Measurements from ENCODE around the gene RNF25.

Gene RNF25

GRCh38 chr2:218671654-218672566 is at the start of gene RNF25, which contains the start of gene STK36:
RNF25 (minus strand) TSS chr2:218672002; CDS start chr2:218671970, 32 bp downstream.
STK36 (plus strand) TSS chr2:218672086; CDS start chr2:218672830, 744 bp downstream.
- H3K4me1 Mint-ChIP-seq (ENCODE audit: low read depth): peaks cover 19% of the 10 kb centered on the region
- H3K9me3 Mint-ChIP-seq: no peaks in the 10 kb centered on the region
- peak within 1 kb of the TSS; percentile 88 for H3K27ac Mint-ChIP-seq
- intact Hi-C loops (cut with micrococcal nuclease): loop anchor here (2.0 kb wide), 1 partner anchor 39 kb away; the partner anchor contains the start of gene TTLL4
- peaks cover 39% of the 10 kb centered on the region for H3K36me3 Mint-ChIP-seq (ENCODE audit: low read depth)
- H3K4me3 Mint-ChIP-seq: peak within 1 kb of the TSS; percentile 95
- no peaks in the 10 kb centered on the region for H3K27me3 Mint-ChIP-seq

DNA sequence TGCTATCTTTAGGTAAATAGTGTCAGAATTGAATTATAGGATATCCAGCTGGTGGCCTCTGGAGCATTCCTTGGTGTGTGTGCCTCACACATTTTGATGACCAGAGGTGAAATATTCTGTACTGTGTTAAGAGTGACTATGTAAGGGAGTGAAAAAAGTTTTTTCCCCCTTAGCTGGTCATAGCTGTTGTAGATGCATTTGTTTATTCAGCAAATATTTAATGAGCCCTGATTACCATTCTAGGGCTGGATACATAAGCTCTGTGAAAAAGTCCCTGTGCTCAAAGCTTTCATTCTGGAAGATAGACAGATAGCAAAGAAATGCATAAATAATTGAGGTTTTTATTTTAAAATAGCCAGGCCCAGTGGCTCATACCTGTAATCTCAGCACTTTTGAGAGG is 49.7 kb upstream of the RNF25 start:
- peaks cover 55% of the 10 kb centered on the region for H3K4me1 Mint-ChIP-seq (ENCODE audit: low read depth)
- H3K27me3 Mint-ChIP-seq: no peaks in the 10 kb centered on the region
- H3K27ac Mint-ChIP-seq: no peak overlapping the region
- no peak overlapping the region for H3K4me3 Mint-ChIP-seq
- intact Hi-C loops (cut with micrococcal nuclease): no loop called here
- H3K36me3 Mint-ChIP-seq (ENCODE audit: low read depth): peaks cover 31% of the 10 kb centered on the region
- H3K9me3 Mint-ChIP-seq: peaks cover 8% of the 10 kb centered on the region

DNA sequence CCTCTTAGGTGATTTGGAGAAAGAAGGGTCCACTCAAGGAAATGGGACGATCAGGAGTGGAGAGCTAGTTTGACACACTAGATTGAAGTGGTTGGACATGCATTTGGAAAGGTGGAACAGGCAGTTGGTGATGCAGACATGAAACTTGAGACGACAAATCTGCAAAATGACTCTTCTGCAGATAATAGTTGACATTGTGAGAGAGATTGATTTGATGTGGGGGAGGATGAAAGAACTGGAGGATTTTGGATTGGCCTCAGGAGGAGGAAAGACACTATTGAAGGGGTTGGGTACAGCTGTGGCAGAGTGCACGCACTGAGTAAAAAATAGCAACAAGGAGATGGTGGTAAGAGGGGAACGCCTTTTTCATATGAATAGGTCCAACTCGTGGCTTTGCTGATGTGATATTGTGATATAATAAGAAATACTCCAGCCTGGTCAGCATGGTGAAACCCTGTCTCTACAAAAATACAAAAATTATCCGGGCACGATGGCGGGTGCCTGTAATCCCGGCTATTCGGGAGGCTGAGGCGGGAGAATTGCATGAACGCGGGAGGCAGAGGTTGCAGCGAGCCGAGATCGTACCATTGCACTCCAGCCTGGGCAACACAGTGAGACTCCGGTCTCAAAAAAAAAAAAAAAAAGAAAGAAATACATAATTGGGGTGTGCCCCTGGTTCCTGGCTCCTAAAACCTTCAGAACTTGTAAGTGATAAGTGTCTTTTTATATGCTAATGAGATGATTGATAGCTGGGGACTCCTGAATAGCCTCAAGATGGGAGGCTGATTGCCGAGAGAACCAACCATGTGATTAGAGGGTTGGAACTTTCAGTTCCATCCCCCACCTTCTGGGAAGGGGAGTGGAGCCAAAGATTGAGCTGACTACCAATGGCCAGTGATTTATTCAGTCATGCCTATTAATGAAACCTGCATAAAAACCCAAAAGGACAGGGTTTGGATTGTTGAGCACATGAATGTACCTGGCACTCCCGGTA is 48.5 kb upstream of the RNF25 start:
- H3K4me1 Mint-ChIP-seq (ENCODE audit: low read depth): peaks cover 55% of the 10 kb centered on the region
- no peak overlapping the region for H3K4me3 Mint-ChIP-seq
- no peaks in the 10 kb centered on the region for H3K9me3 Mint-ChIP-seq
- peaks cover 27% of the 10 kb centered on the region for H3K36me3 Mint-ChIP-seq (ENCODE audit: low read depth)
- intact Hi-C loops (cut with micrococcal nuclease): no loop called here
- no peak overlapping the region for H3K27ac Mint-ChIP-seq
- H3K27me3 Mint-ChIP-seq: no peaks in the 10 kb centered on the region

DNA sequence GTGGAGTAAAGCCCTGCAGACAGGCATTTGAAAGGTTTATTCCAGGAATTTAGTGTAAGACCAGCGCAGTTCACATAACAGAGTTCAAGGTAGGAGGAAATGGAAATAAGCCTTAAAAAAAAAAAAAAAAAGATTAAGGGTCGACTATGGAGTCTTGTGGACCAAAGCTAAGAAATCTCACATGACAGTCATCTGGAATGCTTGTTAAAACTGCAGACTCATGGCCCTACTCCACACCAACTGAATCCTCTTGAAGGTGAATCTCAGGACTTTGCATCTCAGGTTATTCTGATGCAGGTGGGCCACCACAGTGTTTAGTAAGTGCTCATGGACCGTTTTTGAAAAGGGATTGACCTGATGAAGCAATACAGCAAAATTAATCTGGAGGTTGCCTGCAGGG is 47.7 kb upstream of the RNF25 start:
- intact Hi-C loops (cut with micrococcal nuclease): no loop called here
- no peaks in the 10 kb centered on the region for H3K9me3 Mint-ChIP-seq
- peaks cover 23% of the 10 kb centered on the region for H3K36me3 Mint-ChIP-seq (ENCODE audit: low read depth)
- H3K4me3 Mint-ChIP-seq: no peak overlapping the region
- H3K27ac Mint-ChIP-seq: no peak overlapping the region
- peaks cover 53% of the 10 kb centered on the region for H3K4me1 Mint-ChIP-seq (ENCODE audit: low read depth)
- no peaks in the 10 kb centered on the region for H3K27me3 Mint-ChIP-seq

DNA sequence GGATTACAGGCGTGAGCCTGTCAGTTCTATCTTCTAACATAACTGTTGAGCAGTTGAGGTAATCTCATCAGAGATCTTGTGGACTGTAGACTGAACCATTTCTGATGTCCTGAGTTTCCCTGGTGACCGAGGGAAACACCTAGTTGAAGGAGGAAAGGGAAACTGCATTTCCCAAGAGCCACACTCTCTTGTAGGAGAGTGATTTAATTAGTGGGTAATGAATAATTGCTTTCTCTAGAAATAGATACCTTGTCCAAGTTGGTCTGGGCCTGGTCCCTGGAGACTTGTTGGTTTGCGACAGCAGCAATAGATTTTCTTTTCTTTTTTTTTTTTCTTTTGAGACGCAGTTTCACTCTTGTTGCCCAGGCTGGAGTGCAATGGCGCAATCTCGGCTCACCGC is 46.3 kb upstream of the RNF25 start:
- Mint-ChIP-seq H3K27me3 (no peaks in the 10 kb centered on the region), H3K4me1 (ENCODE audit: low read depth) (peaks cover 50% of the 10 kb centered on the region), H3K9me3 (no peaks in the 10 kb centered on the region), H3K4me3 (no peak overlapping the region), H3K36me3 (ENCODE audit: low read depth) (peaks cover 23% of the 10 kb centered on the region), H3K27ac (no peak overlapping the region)
- intact Hi-C loops (cut with micrococcal nuclease): no loop called here

- Mint-ChIP-seq H3K4me3 (no peak overlapping the region), H3K27ac (no peak overlapping the region), H3K9me3 (no peaks in the 10 kb centered on the region), H3K4me1 (ENCODE audit: low read depth) (peaks cover 45% of the 10 kb centered on the region), H3K27me3 (no peaks in the 10 kb centered on the region), H3K36me3 (ENCODE audit: low read depth) (peaks cover 23% of the 10 kb centered on the region)
- intact Hi-C loops (cut with micrococcal nuclease): no loop called here
Observed at GRCh38 chr2:218717262-218717661, 45.5 kb upstream of the RNF25 start.

DNA sequence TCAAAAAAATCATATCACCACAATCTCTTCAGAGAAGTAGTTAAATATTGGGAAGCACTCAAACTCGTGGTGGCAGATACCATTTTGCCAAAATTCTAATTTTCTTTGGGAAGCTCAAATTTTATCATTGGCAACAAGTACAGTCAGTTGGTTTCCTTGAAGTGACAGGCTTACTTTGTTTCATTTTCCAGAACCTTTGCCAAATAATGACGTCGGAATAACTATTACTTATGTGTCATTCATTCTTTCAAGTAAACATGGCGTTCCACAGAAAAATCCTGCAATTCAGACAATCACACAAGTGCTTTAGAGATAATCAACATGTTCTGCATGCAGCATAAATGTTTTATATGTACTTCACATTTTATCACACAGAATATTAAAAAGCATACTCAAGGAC is 44.3 kb upstream of the RNF25 start:
- Mint-ChIP-seq H3K4me3 (no peak overlapping the region), H3K27me3 (no peaks in the 10 kb centered on the region), H3K27ac (no peak overlapping the region), H3K4me1 (ENCODE audit: low read depth) (peaks cover 47% of the 10 kb centered on the region), H3K9me3 (no peaks in the 10 kb centered on the region), H3K36me3 (ENCODE audit: low read depth) (peaks cover 27% of the 10 kb centered on the region)
- intact Hi-C loops (cut with micrococcal nuclease): no loop called here

DNA sequence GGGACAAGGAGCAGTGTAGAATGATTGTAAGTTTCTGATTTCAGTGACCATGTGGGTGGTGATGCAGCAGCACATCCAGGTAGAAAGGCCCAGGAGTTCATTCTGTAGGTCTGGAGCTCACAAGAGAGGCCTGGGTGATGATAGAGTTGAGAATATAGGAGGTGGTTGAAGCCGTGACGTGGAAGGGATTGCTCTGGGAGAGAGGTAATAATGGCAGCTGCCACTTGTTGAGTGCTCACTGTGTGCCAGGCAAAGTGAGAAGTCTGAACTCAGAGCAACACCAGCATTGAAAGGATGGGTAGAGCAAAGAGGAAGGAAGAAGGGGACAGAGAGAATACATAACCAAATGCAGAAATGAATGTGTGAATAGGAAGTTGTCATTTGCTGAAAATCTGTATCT is 42.1 kb upstream of the RNF25 start:
- Mint-ChIP-seq H3K9me3 (no peaks in the 10 kb centered on the region), H3K4me1 (ENCODE audit: low read depth) (peaks cover 30% of the 10 kb centered on the region), H3K27ac (no peak overlapping the region), H3K4me3 (no peak overlapping the region), H3K27me3 (no peaks in the 10 kb centered on the region), H3K36me3 (ENCODE audit: low read depth) (peaks cover 14% of the 10 kb centered on the region)
- intact Hi-C loops (cut with micrococcal nuclease): loop anchor here (5.0 kb wide), 1 partner anchor 133 kb away; no protein-coding TSS in a partner anchor

DNA sequence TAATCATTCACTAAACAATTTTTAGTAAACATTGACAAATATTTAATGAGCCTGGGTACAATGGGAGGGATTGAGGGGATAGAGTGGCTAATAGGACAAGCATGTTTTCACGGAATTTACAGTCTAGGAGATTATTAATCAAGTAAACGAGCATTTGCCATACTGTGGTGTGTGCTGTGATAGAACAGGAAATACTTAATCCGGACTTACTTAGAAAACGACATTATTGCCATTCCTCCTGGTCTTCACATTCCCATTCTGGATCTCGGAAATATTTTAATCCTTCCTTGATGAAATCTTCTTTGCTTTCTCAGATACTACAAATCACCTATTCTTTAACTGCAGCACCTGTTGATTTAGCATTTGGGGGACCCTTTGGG is 39.7 kb upstream of the RNF25 start:
- Mint-ChIP-seq H3K27me3 (peaks cover 1% of the 10 kb centered on the region), H3K4me3 (peak overlapping the region; percentile 84), H3K9me3 (no peaks in the 10 kb centered on the region), H3K36me3 (ENCODE audit: low read depth) (peaks cover 14% of the 10 kb centered on the region), H3K4me1 (ENCODE audit: low read depth) (peaks cover 18% of the 10 kb centered on the region), H3K27ac (peak overlapping the region; percentile 93)
- intact Hi-C loops (cut with micrococcal nuclease): loop anchor here (2.0 to 5.0 kb wide), 3 partner anchors 33 to 136 kb away; partner anchors contain the start of genes RNF25 and STK36

DNA sequence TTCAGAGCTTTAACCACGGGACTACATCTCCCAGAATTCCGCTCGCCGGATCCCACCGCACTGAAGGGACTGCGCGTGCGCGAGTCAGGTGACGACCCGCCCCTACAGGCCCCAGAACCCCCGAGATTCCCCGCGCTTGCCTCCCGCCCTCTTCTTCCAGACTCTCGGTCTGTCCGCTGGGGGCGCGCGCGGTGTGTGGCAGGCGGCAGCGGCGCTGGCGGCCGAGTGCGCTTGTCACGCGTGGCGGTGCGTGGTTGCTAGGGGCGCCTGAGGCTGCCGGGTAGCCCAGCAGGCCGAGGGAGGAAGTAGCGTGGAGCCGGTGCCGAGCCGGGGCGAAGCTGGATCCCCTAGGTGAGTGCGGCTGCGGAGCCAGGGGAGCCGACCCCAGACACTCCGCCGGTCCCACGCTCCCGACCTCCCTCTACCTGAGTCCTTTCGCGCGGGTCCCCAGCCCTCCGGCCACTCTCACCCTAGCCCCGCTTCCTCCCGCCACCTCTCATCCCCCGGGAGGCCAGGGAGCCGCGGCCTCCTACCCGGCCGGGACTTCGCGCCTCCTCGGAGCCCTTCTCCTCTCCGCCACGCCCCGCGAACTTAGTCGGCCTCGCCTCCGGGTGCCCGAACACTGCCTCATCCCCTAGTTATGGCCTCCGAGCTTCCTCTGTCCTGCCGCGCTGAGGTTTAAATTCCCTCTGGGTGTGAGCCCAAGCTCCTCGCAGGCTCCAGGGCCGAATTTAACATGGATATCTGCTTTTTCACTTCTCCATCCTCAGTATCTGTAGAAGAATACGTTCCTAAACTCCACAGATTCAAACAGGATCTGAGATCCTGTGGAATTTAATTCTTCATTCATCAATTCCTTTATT is 39.1 kb upstream of the RNF25 start, which contains the start of gene TTLL4:
Gene TTLL4 (plus strand): TSS at position 149 of the 863 bp plus-strand sequence. CDS start 26,842 bp downstream, outside the sequence.
- H3K27ac Mint-ChIP-seq: peak within 1 kb of the TSS; percentile 93
- peak within 1 kb of the TSS; percentile 84 for H3K4me3 Mint-ChIP-seq
- peaks cover 18% of the 10 kb centered on the region for H3K4me1 Mint-ChIP-seq (ENCODE audit: low read depth)
- intact Hi-C loops (cut with micrococcal nuclease): loop anchor here (1.0 to 5.0 kb wide), 4 partner anchors 34 to 136 kb away; partner anchors contain the start of genes BCS1L, RNF25, STK36 and ZNF142
- no peaks in the 10 kb centered on the region for H3K9me3 Mint-ChIP-seq
- peaks cover 9% of the 10 kb centered on the region for H3K36me3 Mint-ChIP-seq (ENCODE audit: low read depth)
- H3K27me3 Mint-ChIP-seq: peaks cover 4% of the 10 kb centered on the region

DNA sequence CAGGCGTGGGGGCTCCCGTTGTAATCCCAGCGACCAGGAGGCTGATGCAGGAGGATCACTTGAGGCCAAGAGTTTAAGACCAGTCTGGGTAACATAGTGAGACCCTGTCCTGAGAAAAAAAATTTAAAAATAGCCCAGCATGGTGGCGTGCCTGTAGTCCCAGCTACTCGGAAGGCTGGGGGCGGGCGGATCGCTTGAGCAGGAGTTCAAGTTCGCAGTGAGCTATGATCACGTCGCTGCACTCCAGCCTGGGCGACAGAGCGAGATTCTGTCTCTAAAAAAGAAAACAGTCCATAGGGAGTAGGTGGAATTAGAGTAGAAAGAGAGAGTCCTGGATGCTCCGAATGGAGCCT is 38.5 kb upstream of the RNF25 start:
- H3K27ac Mint-ChIP-seq: peak overlapping the region; percentile 93
- H3K4me3 Mint-ChIP-seq: peak overlapping the region; percentile 84
- intact Hi-C loops (cut with micrococcal nuclease): loop anchor here (1.0 to 5.0 kb wide), 4 partner anchors 34 to 137 kb away; partner anchors contain the start of genes BCS1L, RNF25, STK36 and ZNF142
- peaks cover 5% of the 10 kb centered on the region for H3K27me3 Mint-ChIP-seq
- H3K9me3 Mint-ChIP-seq: no peaks in the 10 kb centered on the region
- H3K36me3 Mint-ChIP-seq (ENCODE audit: low read depth): peaks cover 6% of the 10 kb centered on the region
- H3K4me1 Mint-ChIP-seq (ENCODE audit: low read depth): peaks cover 18% of the 10 kb centered on the region

DNA sequence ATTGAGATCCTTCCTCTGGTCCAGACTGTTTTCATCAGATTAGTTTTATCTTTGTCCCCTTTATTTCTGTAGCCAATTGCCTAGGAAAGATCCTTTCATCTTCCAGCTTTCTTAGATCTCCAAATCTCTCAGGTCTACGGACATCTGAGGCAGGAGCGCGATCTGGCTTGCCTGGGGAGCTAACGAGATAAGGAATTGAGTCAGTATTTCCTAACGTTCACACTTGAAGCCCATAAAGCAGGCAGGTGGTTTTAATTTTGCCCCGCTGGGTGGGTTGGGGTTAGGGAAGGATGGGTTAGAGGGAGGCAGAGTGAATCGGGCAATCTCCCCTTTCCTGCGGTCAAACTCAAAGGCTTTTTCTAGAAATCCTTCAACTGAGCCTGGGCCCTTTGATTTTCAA is 38.1 kb upstream of the RNF25 start:
- peaks cover 5% of the 10 kb centered on the region for H3K27me3 Mint-ChIP-seq
- peaks cover 18% of the 10 kb centered on the region for H3K4me1 Mint-ChIP-seq (ENCODE audit: low read depth)
- H3K9me3 Mint-ChIP-seq: no peaks in the 10 kb centered on the region
- intact Hi-C loops (cut with micrococcal nuclease): loop anchor here (1.0 to 5.0 kb wide), 4 partner anchors 35 to 137 kb away; partner anchors contain the start of genes BCS1L, RNF25, STK36 and ZNF142
- H3K36me3 Mint-ChIP-seq (ENCODE audit: low read depth): peaks cover 6% of the 10 kb centered on the region
- peak overlapping the region; percentile 84 for H3K4me3 Mint-ChIP-seq
- H3K27ac Mint-ChIP-seq: peak overlapping the region; percentile 93

DNA sequence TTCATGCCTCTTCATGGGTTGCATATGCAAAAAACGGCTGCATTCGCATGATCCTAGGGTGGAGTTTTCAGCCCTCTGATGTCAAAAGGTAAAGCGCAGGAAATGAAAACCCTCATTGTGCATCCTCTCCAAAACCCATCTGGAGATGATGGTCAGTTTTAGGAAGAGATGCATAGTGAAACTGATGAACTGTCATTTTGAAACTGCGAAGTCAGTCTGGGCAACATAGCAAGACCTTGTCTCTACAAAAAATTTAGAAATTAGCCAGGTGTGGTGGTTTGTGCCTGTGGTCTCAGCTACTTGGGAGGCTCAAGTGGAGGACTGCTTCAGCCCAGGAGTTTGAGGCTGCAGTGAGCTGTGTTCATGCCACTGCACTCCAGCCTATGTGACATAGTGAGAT is 36.3 kb upstream of the RNF25 start:
- intact Hi-C loops (cut with micrococcal nuclease): no loop called here
- Mint-ChIP-seq H3K9me3 (no peaks in the 10 kb centered on the region), H3K27me3 (peaks cover 5% of the 10 kb centered on the region), H3K4me3 (no peak overlapping the region), H3K27ac (no peak overlapping the region), H3K36me3 (ENCODE audit: low read depth) (peaks cover 6% of the 10 kb centered on the region), H3K4me1 (ENCODE audit: low read depth) (peaks cover 9% of the 10 kb centered on the region)

Data from dendritic cell treated with granulocyte-macrophage colony-stimulating factor and Interleukin-4, amounts not matched to agents 40 ng/mL and 50 ng/mL, for 4 days (primary cell).